DOHH2 (cell line): ENCODE measurements around the gene ATXN7L1.
"Not testable (repeated sequence)": the region's sequence is repeated elsewhere in the genome, so short reads cannot be mapped to it uniquely, and the experiment has no call there.

Experiments used
- H3F3A ChIP-seq: fragments of 200-600 bp; sonication (generic), shearing (Covaris generic); 2 replicates; pipeline ENCODE4 v1.6.0; 2016; ENCODE audit warnings: antibody characterized with exemption, mild to moderate bottlenecking; ENCODE audit not compliant: control insufficient read depth, insufficient read depth
- H3K27ac ChIP-seq: fragments of 200-600 bp; sonication (generic); 2 replicates; pipeline ENCODE4 v1.5.1; 2014; ENCODE audit warnings: low read depth, mild to moderate bottlenecking, low read length, moderate library complexity
- H3K27me3 ChIP-seq: fragments of 200-600 bp; sonication (generic); 2 replicates; pipeline ENCODE4 v1.6.1; 2014; ENCODE audit warnings: mild to moderate bottlenecking, low read length, mixed read lengths; ENCODE audit not compliant: control insufficient read depth
- H3K36me3 ChIP-seq: fragments of 200-600 bp; sonication (generic); 2 replicates; pipeline ENCODE4 v1.6.1; 2014; ENCODE audit warnings: mild to moderate bottlenecking, low read length, moderate library complexity, mixed read lengths; ENCODE audit not compliant: control insufficient read depth
- H3K4me1 ChIP-seq: fragments of 200-600 bp; sonication (generic); 2 replicates; pipeline ENCODE4 v1.6.1; 2014; ENCODE audit warnings: mild to moderate bottlenecking, low read length, mixed read lengths; ENCODE audit not compliant: control insufficient read depth
- H3K4me2 ChIP-seq: fragments of 200-600 bp; sonication (generic); 2 replicates; pipeline ENCODE4 v1.6.0; 2014; ENCODE audit warnings: mild to moderate bottlenecking, low read length, moderate library complexity
- H3K4me3 ChIP-seq: fragments of 200-600 bp; sonication (generic); 2 replicates; pipeline ENCODE4 v1.5.1; 2014; ENCODE audit warnings: mild to moderate bottlenecking, low read length, mixed read lengths
- H3K79me2 ChIP-seq: fragments of 200-600 bp; sonication (generic); 2 replicates; pipeline ENCODE4 v1.6.1; 2014; ENCODE audit warnings: mild to moderate bottlenecking, low read length, mixed read lengths; ENCODE audit not compliant: control insufficient read depth
- H3K9me2 ChIP-seq: fragments of 200-600 bp; sonication (generic); replicated peaks from 2 replicates; pipeline ENCODE4 v1.6.1; 2014; ENCODE audit warnings: mild to moderate bottlenecking, low read length, mixed read lengths; ENCODE audit not compliant: control insufficient read depth
- H3K9me3 ChIP-seq: fragments of 200-600 bp; sonication (generic); 2 replicates; pipeline ENCODE4 v1.6.1; 2014; ENCODE audit warnings: antibody characterized with exemption, low read length, mixed read lengths; ENCODE audit not compliant: control insufficient read depth, insufficient read depth
- H4K20me1 ChIP-seq: fragments of 200-600 bp; sonication (generic); 2 replicates; pipeline ENCODE4 v1.6.0; 2014; ENCODE audit warnings: low read depth, mild to moderate bottlenecking, antibody characterized with exemption, low read length, moderate library complexity; ENCODE audit not compliant: control insufficient read depth, insufficient read depth
- CTCF ChIP-seq: fragments of 200-600 bp; sonication (generic); IDR thresholded peaks from one replicate; pipeline ENCODE4 v1.5.1; 2014; ENCODE audit warnings: antibody characterized with exemption, mild to moderate bottlenecking, low read depth, low read length; ENCODE audit not compliant: poor library complexity, severe bottlenecking
- EZH2phosphoT487 ChIP-seq: fragments of 200-600 bp; sonication (generic); IDR thresholded peaks from 2 replicates; pipeline ENCODE4 v1.6.1; 2017; ENCODE audit warnings: borderline replicate concordance, mild to moderate bottlenecking, antibody characterized with exemption, low read length, moderate library complexity, mixed read lengths

Gene ATXN7L1

GRCh38 chr7:105790996-105791395 is 85.4 kb downstream of the ATXN7L1 start:
- Histone ChIP-seq H3F3A (no peaks in the 10 kb centered on the region), H3K79me2 (no peaks in the 10 kb centered on the region), H3K4me1 (no peaks in the 10 kb centered on the region), H3K27ac (no peak overlapping the region), H3K36me3 (no peaks in the 10 kb centered on the region), H3K9me2 (no peaks in the 10 kb centered on the region), H3K4me3 (no peak overlapping the region), H3K9me3 (no peaks in the 10 kb centered on the region), H3K4me2 (no peak overlapping the region), H4K20me1 (no peaks in the 10 kb centered on the region), H3K27me3 (no peaks in the 10 kb centered on the region)
- TF ChIP-seq EZH2phosphoT487, result no peak
- no peak for TF ChIP-seq CTCF

GRCh38 chr7:105790452-105790851 is 85.9 kb downstream of the ATXN7L1 start:
- not testable (repeated sequence) for H3K36me3 ChIP-seq, H3K27me3 ChIP-seq, H3K4me2 ChIP-seq, H3K27ac ChIP-seq, H3F3A ChIP-seq, H3K9me3 ChIP-seq, H3K79me2 ChIP-seq, H4K20me1 ChIP-seq, H3K4me1 ChIP-seq, H3K4me3 ChIP-seq, H3K9me2 ChIP-seq

DNA sequence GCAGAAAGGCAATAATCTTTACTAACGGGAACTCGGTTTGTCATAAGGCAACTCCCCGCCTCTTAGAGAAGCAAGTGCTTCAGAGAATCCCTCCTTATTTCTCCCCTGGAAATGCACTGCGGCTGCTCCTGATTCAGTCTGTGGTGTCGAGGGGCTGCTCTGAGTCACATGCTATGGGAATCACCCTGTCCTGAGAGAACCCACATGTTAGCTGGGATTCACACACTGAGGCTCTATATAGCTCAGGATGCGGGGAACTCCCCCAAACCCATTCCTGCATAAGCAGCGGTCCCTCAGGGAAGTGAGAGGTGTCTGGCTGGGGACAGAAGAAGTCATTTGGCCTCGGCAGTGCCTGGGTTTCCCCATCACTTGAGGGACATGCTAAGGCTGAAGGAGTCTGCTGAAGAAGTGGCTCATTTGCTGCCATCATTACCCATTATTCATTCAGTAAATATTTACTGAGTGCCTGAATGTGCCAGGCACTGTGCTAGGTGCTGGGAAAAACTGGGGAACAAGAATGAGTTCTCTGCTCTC is 87.5 kb downstream of the ATXN7L1 start:
- H3F3A ChIP-seq, result no peaks in the 10 kb centered on the region
- H4K20me1 ChIP-seq, result no peaks in the 10 kb centered on the region
- TF ChIP-seq CTCF, result no peak
- TF ChIP-seq EZH2phosphoT487, result no peak
- H3K4me3 ChIP-seq, result no peak overlapping the region
- no peaks in the 10 kb centered on the region for H3K79me2 ChIP-seq
- H3K9me3 ChIP-seq, result no peaks in the 10 kb centered on the region
- H3K4me1 ChIP-seq, result no peaks in the 10 kb centered on the region
- H3K36me3 ChIP-seq, result no peaks in the 10 kb centered on the region
- H3K9me2 ChIP-seq, result no peaks in the 10 kb centered on the region
- no peak overlapping the region for H3K27ac ChIP-seq
- no peak overlapping the region for H3K4me2 ChIP-seq
- no peaks in the 10 kb centered on the region for H3K27me3 ChIP-seq

DNA sequence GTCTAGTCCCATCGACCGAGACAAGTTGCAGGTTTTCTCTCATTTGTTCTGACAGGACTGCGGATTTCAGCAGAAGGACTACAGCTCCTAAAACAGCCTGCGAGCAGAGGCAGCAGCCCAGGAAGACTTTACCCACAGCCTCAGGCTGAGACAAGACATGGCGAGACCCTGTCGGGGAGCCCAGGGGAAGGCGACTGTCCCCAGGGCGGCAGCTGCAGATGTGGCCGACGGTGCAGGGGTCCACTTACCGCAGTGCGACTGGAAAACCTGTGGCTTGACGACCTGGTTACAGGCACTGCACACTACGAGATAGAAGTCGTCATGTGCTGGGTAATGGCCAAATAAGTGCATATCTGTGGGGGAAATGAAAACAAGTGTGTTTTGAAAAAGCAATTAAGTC is 88.0 kb downstream of the ATXN7L1 start:
- no peaks in the 10 kb centered on the region for H3F3A ChIP-seq
- no peaks in the 10 kb centered on the region for H3K9me3 ChIP-seq
- H3K27me3 ChIP-seq, result no peaks in the 10 kb centered on the region
- TF ChIP-seq CTCF (no peak), EZH2phosphoT487 (no peak)
- H3K9me2 ChIP-seq, result no peaks in the 10 kb centered on the region
- H3K4me3 ChIP-seq, result no peak overlapping the region
- no peaks in the 10 kb centered on the region for H3K4me1 ChIP-seq
- no peaks in the 10 kb centered on the region for H4K20me1 ChIP-seq
- H3K4me2 ChIP-seq, result no peak overlapping the region
- H3K27ac ChIP-seq, result no peak overlapping the region
- H3K79me2 ChIP-seq, result no peaks in the 10 kb centered on the region
- H3K36me3 ChIP-seq, result no peaks in the 10 kb centered on the region
